Measurements from ENCODE around the gene DDR2. TPM values are rescaled to one million over a fixed set of nuclear protein-coding genes. Genes with fewer than 3 reads are reported as not detected.

Gene DDR2
- total RNA-seq, 2 donors from 2014 or later = 14.2 to 27.0 TPM

DNA sequence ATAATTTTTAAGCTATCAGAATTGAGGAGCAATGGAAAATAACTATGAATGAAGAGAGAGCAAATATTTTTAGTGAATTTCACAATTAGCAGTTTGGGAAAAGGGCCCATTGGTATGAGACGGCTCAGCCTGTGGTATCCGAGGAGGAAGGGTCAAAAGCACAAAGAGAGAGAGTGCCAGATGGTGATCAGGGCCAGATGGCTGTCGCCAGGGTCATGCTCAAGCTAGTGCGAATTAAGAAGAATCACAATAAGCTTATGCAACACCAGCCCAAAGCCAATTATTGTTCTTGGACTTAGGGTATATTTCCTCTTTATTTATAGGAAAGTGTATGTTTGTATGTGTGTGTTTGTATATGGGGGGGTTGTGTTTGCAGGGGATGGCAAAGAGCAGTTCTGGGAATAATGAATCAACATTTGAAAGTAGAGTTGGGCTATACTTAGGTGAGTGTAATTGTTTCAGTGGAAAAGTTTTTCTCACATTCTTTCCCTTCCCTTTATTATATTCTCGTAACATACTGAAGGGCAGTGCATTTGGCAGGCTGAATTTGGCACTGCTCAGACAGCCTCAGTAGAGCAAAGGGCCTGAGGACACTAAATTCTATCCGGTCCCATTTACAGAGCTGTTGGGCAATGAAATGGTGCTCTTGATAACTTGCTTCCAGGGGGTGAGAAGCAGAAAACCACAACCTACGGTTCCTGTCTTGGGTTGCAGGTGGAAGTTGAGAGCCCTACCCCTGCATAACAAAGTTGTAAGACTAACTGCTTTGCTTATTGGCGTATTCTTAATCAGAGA, 19.5 kb upstream of the DDR2 start:
- intact Hi-C loops (cut with DNase I) = loop anchor here (5.0 kb wide), 1 partner anchor 184 kb away; no protein-coding TSS in a partner anchor
- no peaks in the 10 kb centered on the region for H3K9me3 ChIP-seq
- H3K4me1 ChIP-seq (replicated peaks) = peaks cover 3% of the 10 kb centered on the region
- WGBS = 43% methylated on average over 8 of the region's 8 CpGs
- no peak overlapping the region for H3K4me3 ChIP-seq
- peak overlapping the region; percentile 49 to 60 for H3K27ac ChIP-seq
- TF ChIP-seq, protein P1, sequence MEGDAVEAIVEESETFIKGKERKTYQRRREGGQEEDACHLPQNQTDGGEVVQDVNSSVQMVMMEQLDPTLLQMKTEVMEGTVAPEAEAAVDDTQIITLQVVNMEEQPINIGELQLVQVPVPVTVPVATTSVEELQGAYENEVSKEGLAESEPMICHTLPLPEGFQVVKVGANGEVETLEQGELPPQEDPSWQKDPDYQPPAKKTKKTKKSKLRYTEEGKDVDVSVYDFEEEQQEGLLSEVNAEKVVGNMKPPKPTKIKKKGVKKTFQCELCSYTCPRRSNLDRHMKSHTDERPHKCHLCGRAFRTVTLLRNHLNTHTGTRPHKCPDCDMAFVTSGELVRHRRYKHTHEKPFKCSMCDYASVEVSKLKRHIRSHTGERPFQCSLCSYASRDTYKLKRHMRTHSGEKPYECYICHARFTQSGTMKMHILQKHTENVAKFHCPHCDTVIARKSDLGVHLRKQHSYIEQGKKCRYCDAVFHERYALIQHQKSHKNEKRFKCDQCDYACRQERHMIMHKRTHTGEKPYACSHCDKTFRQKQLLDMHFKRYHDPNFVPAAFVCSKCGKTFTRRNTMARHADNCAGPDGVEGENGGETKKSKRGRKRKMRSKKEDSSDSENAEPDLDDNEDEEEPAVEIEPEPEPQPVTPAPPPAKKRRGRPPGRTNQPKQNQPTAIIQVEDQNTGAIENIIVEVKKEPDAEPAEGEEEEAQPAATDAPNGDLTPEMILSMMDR (IDR thresholded peaks at IDR 0.05) = no peak
- TF ChIP-seq POLR2A (IDR thresholded peaks at IDR 0.05) = no peak
- TF ChIP-seq POLR2AphosphoS5 (IDR thresholded peaks at IDR 0.05) = no peak
- no peak for DNase-seq (ENCODE audit: low spot score)
- no peaks in the 10 kb centered on the region for H3K36me3 ChIP-seq
- H3K27me3 ChIP-seq (replicated peaks; ENCODE audit: insufficient read depth) = no peaks in the 10 kb centered on the region

DNA sequence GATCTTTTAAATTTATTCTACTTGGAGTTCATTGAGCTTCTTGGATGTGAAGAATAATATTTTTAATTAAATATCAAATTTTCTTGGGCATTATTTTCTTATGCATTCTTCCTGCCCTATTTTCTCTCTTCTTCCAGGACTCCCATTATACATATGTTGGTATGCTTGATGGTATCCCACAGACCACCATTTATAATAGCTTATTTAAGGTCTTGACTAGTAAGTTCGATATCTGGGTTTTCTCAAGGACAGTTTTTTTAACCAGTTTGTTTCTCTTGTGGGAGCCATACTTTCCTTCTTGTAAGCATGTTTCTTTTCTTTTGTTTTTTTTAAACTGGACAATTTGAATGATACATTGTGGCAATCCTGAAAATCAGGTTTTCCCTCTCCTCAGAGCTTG, 15.4 kb upstream of the DDR2 start:
- Histone ChIP-seq H3K27ac (no peak overlapping the region), H3K9me3 (no peaks in the 10 kb centered on the region), H3K36me3 (no peaks in the 10 kb centered on the region), H3K27me3 (replicated peaks; ENCODE audit: insufficient read depth) (no peaks in the 10 kb centered on the region), H3K4me3 (no peak overlapping the region), H3K4me1 (replicated peaks) (peaks cover 3% of the 10 kb centered on the region)
- 81% methylated on average over 1 of the region's 1 CpG for WGBS
- TF ChIP-seq, protein P1 (IDR thresholded peaks at IDR 0.05) = no peak
- no peak for TF ChIP-seq POLR2AphosphoS5 (IDR thresholded peaks at IDR 0.05)
- TF ChIP-seq POLR2A (IDR thresholded peaks at IDR 0.05) = no peak
- DNase-seq (ENCODE audit: low spot score) = no peak
- intact Hi-C loops (cut with DNase I) = no loop called here

DNA sequence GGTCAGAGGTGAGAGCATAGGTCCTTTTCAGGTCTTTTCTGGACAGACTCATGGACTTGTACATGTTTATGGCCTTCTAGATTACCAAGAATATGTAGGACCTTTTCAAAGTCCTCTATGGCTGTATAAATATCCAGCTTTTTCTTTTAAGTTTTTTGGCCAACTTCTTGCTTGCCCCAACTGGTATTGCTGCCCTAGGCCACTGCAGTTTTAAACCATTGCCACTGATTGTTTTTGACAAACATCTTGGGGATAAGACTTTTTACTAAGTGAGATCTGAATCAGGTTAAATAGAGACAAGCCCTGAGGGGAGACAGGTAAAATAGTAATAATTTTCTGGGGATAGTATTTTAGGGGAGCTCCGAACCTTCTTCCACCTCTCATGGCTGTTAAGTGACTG, 14.8 kb upstream of the DDR2 start:
- H3K27me3 ChIP-seq (replicated peaks; ENCODE audit: insufficient read depth) = no peaks in the 10 kb centered on the region
- no peaks in the 10 kb centered on the region for H3K36me3 ChIP-seq
- no peak for DNase-seq (ENCODE audit: low spot score)
- 100% methylated on average over 1 of the region's 1 CpG for WGBS
- no peak overlapping the region for H3K27ac ChIP-seq
- no peak overlapping the region for H3K4me3 ChIP-seq
- intact Hi-C loops (cut with DNase I) = no loop called here
- H3K9me3 ChIP-seq = no peaks in the 10 kb centered on the region
- peaks cover 3% of the 10 kb centered on the region for H3K4me1 ChIP-seq (replicated peaks)
- TF ChIP-seq POLR2A (IDR thresholded peaks at IDR 0.05) (no peak), POLR2AphosphoS5 (IDR thresholded peaks at IDR 0.05) (no peak)
- TF ChIP-seq, protein P1 (IDR thresholded peaks at IDR 0.05) = no peak

DNA sequence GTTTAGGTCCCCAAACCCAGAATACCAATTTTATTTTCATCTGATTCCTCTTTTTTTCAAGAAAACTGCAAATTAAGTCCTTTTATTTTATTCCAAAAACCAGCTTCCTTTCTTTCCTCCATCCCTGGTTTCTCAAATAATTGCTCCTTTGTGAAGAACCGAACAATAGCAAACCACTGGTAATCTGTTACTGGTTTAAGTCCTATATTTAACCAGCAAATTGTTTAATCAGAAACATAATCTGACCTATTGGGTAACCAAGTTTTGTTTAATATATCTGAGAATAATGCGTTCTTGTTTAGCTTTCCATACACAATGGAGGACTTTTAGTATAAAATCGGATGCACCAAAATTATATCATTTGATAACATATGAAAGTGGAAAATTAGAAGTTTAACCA, 13.2 kb upstream of the DDR2 start:
- 65% methylated on average over 3 of the region's 3 CpGs for WGBS
- Histone ChIP-seq H3K36me3 (no peaks in the 10 kb centered on the region), H3K27ac (no peak overlapping the region), H3K4me3 (no peak overlapping the region), H3K27me3 (replicated peaks; ENCODE audit: insufficient read depth) (no peaks in the 10 kb centered on the region), H3K9me3 (no peaks in the 10 kb centered on the region), H3K4me1 (replicated peaks) (no peaks in the 10 kb centered on the region)
- intact Hi-C loops (cut with DNase I) = no loop called here
- TF ChIP-seq POLR2A (IDR thresholded peaks at IDR 0.05) = no peak
- TF ChIP-seq, protein P1 (IDR thresholded peaks at IDR 0.05) = no peak
- TF ChIP-seq POLR2AphosphoS5 (IDR thresholded peaks at IDR 0.05) = no peak
- no peak for DNase-seq (ENCODE audit: low spot score)

DNA sequence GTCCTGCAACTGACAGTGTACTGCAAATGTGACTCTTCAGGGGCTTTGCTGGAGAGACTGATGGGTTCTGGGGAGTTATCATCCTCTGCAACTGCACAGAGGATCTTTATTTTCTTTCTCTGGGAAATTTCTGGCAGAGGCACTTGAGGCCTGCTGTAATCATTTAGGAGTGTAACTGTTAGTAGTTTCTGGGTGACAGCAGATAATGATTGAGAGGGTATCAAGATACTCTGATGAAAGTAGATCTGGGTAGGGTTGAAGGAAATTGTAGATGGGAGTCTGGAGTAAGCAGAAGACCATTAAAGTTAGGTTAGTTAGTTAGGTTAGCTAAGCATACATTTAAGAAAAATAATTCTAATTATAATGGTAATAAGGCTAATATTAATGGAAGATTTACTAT, 11.0 kb upstream of the DDR2 start:
- TF ChIP-seq, protein P1 (IDR thresholded peaks at IDR 0.05) = no peak
- no peak for TF ChIP-seq POLR2AphosphoS5 (IDR thresholded peaks at IDR 0.05)
- TF ChIP-seq POLR2A (IDR thresholded peaks at IDR 0.05) = no peak
- Histone ChIP-seq H3K4me3 (no peak overlapping the region), H3K9me3 (no peaks in the 10 kb centered on the region), H3K27ac (no peak overlapping the region), H3K27me3 (replicated peaks; ENCODE audit: insufficient read depth) (no peaks in the 10 kb centered on the region), H3K4me1 (replicated peaks) (no peaks in the 10 kb centered on the region), H3K36me3 (no peaks in the 10 kb centered on the region)
- intact Hi-C loops (cut with DNase I) = no loop called here
- DNase-seq (ENCODE audit: low spot score) = no peak
